ENCODE data around the gene CYP26A1.

The CYP26A1 gene

DNA sequence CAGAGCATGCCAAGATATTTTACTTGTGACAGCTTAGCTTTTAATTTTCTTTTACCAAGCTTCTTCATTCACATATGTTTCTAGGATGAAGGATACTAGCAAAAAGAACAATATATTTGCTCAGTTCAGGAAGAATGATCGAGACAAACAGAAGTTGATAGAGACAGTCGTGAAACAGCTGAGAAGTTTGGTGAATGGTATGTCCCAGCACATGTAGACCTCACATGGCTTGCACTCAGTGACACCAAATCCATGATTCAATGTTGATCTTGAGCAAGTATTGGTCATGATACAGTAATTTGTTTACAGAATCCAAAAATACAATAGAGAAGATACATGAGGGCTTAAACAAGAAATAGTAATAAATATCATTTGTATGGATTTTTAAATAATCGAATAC lies 15.6 kb upstream of the CYP26A1 start:
- no peak for DNase-seq (ENCODE audit: insufficient read length)
- TF ChIP-seq POLR2A (IDR thresholded peaks at IDR 0.05; ENCODE audit: low read depth, low read length), result no peak
- no peak for TF ChIP-seq TAF1 (IDR thresholded peaks at IDR 0.05; ENCODE audit: borderline replicate concordance, low read depth, low read length)
- TF ChIP-seq POLR2AphosphoS5 (IDR thresholded peaks at IDR 0.05; ENCODE audit: low read depth, low read length), result no peak
- no peak for FAIRE-seq

DNA sequence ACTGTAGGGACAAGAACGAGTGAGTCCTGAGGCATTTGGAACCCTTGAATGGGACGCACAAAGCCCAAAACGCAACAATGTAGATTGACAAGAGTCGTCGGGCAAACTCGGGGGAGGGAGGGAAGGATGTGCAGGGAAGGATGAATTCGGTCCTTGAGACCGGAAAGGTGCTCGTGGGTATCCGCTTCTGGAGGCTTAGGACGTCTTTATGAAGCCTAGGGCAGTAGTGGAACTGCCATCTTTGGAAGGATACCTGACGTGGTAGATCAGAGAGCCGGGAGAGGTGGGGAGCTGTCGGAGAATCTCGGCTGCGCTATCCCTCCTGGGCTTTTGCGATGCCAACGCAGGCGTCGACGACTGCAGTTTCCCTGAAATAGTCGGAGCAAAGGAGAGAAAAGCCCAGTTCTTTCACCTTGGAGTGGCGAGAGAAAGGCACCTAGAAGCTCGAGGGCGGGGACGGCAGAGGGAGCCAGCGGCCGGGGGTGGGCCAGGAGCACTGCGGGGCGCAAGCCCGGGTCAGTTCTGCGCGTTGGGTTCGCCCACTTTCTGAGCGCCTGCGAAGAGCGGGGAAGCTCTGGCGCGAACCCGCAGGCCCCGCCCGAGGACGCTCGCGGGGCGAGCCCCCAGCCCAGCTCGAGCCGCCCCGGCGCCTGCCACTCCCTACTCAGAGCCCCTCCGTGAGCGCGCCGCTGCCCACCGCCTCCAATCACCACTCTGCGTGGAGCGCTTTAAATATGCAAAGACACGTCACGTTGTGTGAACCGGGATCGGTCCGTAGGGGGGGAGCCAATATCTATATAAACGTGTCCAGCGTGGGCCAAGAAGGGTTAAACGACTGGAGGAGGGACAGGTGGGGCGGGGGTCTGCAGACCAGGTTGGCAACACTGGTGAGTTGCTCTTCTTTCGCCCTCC lies 13.5 kb upstream of the CYP26A1 start, which contains the start of gene CYP26C1:
CYP26C1 (plus strand) TSS at position 824 of the 912 bp plus-strand sequence. CDS start 466 bp downstream, outside the sequence.
- DNase-seq (ENCODE audit: insufficient read length) (no peak), FAIRE-seq (no peak)
- TF ChIP-seq POLR2AphosphoS5 (IDR thresholded peaks at IDR 0.05; ENCODE audit: low read depth, low read length) (no peak), TAF1 (IDR thresholded peaks at IDR 0.05; ENCODE audit: borderline replicate concordance, low read depth, low read length) (no peak), POLR2A (IDR thresholded peaks at IDR 0.05; ENCODE audit: low read depth, low read length) (no peak)

DNA sequence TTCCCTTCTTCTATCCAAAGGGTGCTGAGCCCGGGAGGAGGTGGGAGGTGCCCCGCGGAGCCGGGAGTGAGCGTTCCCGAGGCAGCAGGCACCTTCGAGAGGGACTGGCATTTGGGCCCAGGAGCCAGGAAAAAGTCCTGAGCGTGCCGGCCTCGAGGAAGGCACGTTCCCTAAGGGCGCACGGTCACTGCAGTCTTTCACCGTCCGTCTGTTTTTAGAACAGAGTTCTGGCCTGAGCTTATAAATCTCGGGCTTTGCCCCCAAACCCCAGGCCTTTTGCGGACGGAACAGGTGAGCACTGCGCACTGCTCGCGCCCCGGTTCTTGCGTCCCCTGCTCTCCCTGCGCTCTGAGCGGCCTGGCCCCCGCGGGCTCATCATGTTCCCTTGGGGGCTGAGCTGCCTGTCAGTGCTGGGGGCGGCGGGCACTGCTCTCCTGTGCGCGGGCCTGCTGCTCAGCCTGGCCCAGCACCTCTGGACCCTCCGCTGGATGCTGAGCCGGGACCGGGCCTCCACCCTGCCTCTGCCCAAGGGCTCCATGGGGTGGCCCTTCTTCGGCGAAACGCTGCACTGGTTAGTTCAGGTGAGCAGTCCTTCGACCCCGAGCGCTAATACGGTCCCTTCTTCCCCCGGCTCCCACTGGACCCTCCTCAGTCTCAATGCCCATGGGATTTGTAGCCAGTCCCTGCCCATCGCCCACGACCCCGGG lies 12.7 kb upstream of the CYP26A1 start:
- no peak for TF ChIP-seq POLR2AphosphoS5 (IDR thresholded peaks at IDR 0.05; ENCODE audit: low read depth, low read length)
- no peak for TF ChIP-seq POLR2A (IDR thresholded peaks at IDR 0.05; ENCODE audit: low read depth, low read length)
- TF ChIP-seq TAF1 (IDR thresholded peaks at IDR 0.05; ENCODE audit: borderline replicate concordance, low read depth, low read length), result no peak
- FAIRE-seq (no peak), DNase-seq (ENCODE audit: insufficient read length) (no peak)

DNA sequence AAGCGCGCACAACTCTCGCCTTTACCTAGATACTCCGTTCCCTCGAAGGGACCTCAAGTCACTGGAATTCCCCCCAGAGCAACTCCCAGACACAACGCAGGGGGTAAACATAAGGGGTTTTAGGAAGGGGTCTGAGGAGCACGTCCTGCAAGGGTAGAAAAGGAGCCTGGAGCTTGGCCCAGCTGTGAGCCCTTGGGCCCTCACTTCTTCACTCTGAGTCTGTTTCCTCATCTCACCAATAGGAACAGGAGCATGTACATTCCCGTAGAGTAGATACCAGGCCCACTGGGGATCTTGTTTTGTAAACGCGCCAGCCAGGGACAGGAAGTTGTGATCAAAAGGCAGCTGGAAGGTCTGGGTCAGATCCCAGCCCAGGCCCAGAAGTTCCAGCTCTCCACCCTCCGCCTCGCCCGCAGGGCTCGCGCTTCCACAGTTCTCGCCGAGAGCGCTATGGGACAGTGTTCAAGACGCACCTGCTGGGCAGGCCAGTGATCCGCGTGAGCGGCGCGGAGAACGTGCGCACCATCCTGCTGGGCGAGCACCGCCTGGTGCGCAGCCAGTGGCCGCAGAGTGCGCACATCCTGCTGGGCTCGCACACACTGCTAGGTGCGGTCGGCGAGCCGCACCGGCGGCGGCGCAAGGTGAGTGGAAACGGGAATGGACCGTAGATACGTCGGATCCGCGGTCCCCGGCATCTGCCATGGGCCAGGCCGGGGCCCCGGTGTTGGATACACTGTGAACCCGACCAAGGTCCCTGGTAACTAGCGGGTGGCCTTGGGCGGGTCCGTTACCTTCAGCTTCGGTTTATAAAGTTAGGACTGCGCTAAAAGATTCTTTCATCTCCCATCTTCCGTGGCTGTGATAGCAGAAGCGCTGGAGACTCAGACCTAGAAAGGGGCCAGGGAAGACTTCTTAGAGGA lies 11.8 kb upstream of the CYP26A1 start:
- FAIRE-seq, result no peak

DNA sequence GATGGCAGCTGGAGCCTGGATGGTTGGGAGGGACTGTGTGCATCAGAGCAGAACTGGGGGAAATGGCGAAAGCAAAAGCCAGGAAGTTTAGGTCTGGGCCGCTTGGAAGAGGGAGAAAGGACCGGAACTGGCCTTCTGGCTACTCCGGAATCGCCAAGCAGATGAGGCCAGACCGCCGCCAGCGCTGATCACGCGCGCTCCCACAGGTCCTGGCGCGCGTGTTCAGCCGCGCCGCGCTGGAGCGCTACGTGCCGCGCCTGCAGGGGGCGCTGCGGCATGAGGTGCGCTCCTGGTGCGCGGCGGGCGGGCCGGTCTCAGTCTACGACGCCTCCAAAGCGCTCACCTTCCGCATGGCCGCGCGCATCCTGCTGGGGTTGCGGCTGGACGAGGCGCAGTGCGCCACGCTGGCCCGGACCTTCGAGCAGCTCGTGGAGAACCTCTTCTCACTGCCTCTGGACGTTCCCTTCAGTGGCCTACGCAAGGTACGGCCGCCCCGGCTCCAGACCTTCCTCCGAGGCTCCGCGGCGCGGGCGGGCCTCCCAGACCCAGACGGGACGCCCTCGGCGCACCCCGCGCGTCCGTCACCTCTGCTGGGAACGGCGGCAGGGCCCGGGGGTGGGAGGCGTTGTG lies 11.1 kb upstream of the CYP26A1 start:
- TF ChIP-seq POLR2A (IDR thresholded peaks at IDR 0.05; ENCODE audit: low read depth, low read length), result no peak
- no peak for TF ChIP-seq POLR2AphosphoS5 (IDR thresholded peaks at IDR 0.05; ENCODE audit: low read depth, low read length)
- no peak for TF ChIP-seq TAF1 (IDR thresholded peaks at IDR 0.05; ENCODE audit: borderline replicate concordance, low read depth, low read length)
- FAIRE-seq (no peak), DNase-seq (ENCODE audit: insufficient read length) (no peak)

More for the DNA sequence above, 11.8 kb upstream of the CYP26A1 start:
- TF ChIP-seq TAF1 (IDR thresholded peaks at IDR 0.05; ENCODE audit: borderline replicate concordance, low read depth, low read length), result no peak
- TF ChIP-seq POLR2AphosphoS5 (IDR thresholded peaks at IDR 0.05; ENCODE audit: low read depth, low read length), result no peak
- DNase-seq (ENCODE audit: insufficient read length), result no peak

DNA sequence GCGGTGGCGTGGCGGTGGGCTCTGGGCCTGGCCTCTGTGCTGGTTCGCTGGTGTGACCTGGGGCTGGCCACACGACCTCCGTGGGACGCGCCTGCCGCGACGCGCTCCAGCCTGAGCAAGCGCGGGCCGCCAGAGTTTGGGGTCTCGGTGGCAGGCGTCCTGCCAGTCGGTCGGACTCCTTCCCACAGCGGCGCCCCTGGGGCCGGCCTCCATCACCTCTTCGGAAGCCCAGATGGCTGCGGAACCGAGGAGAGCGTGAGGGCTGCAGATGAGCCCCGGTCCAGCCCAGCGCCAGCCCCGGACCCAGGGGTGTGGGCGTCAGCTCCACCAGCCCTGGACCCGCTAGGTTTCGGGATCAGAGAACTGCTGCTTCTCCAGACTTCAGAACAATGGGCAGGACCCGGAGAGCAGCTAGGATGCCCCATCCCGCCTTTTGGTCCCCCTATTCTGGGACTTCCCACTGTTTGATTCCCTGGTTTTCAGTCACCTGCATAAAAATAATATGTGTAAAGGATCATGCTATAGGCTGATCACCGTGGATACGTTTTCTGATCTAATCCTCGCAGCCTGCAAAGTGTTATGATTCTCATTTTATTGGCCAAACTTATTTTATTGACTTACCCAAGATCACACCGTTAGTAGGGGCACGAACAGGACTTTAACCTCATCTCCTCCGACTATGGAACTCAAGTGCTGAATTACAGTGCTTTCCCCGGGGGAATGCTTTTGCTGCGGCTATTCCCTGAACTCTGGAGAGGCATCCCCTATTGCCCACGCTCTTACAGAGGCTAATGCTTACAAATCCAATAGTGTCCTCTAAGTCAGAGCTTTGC lies 10.3 kb upstream of the CYP26A1 start:
- TF ChIP-seq POLR2AphosphoS5 (IDR thresholded peaks at IDR 0.05; ENCODE audit: low read depth, low read length), result no peak
- no peak for TF ChIP-seq POLR2A (IDR thresholded peaks at IDR 0.05; ENCODE audit: low read depth, low read length)
- no peak for TF ChIP-seq TAF1 (IDR thresholded peaks at IDR 0.05; ENCODE audit: borderline replicate concordance, low read depth, low read length)
- DNase-seq (ENCODE audit: insufficient read length), result no peak
- FAIRE-seq, result no peak

DNA sequence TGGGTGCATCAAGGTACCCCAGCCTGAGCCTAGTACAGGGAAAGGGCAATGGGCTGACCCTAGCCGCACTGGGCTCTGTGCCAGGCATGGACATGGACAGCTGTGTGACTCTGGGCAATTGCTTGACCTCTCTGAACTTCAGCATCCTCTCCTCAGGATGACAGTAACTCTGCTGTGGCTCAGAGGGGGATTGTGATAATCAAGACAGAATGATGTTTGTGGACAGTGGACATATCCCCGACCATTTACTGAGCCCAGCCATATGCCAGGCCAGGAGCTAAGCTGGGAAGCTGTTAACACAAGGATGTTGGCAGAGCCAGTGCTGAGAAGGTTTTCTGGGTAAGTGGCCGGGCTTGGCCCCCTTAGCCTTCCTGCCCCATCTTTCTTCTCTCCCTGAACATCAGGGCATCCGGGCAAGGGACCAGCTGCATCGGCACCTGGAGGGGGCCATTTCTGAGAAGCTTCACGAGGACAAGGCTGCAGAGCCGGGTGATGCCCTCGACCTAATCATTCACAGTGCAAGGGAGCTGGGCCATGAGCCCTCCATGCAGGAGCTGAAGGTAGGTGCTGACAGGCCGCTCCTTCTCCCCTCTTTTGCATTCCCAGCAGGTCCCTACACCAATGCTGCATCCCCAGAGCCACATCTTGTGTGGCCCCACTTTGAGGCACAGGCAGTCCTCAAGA lies 9.6 kb upstream of the CYP26A1 start:
- DNase-seq (ENCODE audit: insufficient read length) (no peak), FAIRE-seq (no peak)
- TF ChIP-seq POLR2A (IDR thresholded peaks at IDR 0.05; ENCODE audit: low read depth, low read length) (no peak), POLR2AphosphoS5 (IDR thresholded peaks at IDR 0.05; ENCODE audit: low read depth, low read length) (no peak), TAF1 (IDR thresholded peaks at IDR 0.05; ENCODE audit: borderline replicate concordance, low read depth, low read length) (no peak)

DNA sequence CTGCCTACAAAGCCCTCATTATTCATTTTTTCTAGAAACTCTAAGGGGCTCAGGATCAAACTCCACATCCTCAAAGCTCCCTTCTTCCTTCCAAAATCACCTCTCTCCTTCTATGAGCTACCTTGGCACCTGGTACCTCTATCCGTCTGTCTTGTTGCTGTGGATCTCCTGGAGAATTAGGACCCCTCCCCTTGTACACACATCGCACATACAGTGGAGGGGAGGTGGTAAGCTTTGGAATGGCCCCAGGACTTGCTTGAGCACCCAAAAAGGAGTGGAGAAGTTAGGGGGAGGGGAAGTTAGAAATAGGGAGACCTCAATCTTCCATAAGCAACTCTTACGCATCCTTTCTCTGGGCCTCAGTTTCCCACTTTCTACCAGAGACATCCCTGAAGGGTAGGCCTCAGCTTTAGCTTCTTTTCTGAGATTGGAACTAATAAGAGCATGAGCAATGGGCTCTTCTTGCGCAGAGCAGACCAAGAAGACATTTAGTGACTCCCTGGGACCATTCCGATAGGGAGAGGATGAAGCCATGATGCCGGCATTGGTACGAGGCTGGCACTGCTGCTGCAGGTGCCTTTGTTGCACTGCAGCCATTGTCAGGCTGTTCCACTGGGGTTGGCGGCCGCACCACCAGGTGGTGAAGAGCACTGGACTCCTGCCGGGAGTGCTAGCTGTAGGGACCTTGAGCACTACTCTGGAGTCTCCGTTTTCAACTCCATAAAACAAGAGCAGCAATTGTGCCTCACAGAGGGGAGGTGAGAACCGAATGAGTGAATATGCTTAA lies 8.6 kb upstream of the CYP26A1 start:
- DNase-seq (ENCODE audit: insufficient read length), result no peak
- no peak for FAIRE-seq

More for the DNA sequence above, 8.6 kb upstream of the CYP26A1 start:
- TF ChIP-seq POLR2AphosphoS5 (IDR thresholded peaks at IDR 0.05; ENCODE audit: low read depth, low read length) (no peak), TAF1 (IDR thresholded peaks at IDR 0.05; ENCODE audit: borderline replicate concordance, low read depth, low read length) (no peak), POLR2A (IDR thresholded peaks at IDR 0.05; ENCODE audit: low read depth, low read length) (no peak)
